MM.1S (cell line): ENCODE data around the gene ANKRD60.

Experiments
- CTCF ChIP-seq: fragments of 300-600 bp; sonication (generic); IDR thresholded peaks from 2 replicates; pipeline ENCODE4 v1.5.1; 2016; ENCODE audit warnings: antibody characterized with exemption, low read length, mixed read lengths
- EZH2phosphoT487 ChIP-seq: fragments of 300-600 bp; sonication (generic); IDR thresholded peaks from 2 replicates; pipeline ENCODE4 v1.6.1; 2018; ENCODE audit warnings: antibody characterized with exemption, low read length

DNA sequence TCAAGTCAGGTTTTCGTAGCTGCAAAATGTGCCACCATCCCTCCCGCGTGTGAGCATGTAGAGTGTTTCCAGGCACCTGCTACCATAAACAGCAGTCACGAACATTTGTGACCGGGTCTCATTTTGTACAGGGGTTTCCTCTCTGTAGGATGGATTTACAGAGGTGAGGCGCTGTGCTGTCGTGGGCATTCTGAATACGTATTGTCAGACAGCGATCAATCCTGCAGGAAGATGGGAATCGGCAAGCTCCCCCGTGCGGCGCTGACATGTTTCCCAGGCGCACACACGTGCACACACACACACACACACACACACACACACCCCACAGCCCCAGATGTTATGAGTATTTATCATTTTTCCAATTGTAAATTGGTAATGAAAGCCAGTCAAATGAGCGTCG, 15.8 kb downstream of the ANKRD60 start:
- TF ChIP-seq EZH2phosphoT487 (no peak), CTCF (no peak)
